Measurements from ENCODE around the gene PLCZ1. TPM values are rescaled to one million over a fixed set of nuclear protein-coding genes. Genes with fewer than 3 reads are reported as not detected.

The PLCZ1 gene
- total and polyA plus RNA-seq, 2 donors (not counting 3 experiments of a cell fraction or from before 2014, with no cell fraction given) = not detected

DNA sequence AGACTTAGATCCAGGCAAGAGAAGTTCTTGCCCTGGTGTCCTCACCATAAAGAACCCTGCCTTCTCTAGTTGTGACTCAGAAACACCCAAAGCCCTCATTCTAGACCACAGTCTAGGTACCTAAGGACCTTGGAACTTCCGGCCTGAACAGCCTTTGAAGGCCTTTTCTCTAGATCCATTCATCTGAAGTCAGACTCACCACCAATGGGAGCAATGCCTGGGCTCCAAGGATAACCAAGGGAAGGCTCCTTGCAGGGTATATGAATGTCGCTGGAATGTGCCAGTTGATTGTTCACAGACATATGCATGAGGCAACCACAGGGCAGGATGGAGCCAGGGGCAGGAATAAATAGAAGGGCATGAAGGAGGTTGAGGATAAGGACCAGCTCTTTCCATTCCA is 86.3 kb downstream of the PLCZ1 start:
- Histone ChIP-seq H4K20me1 (replicated peaks; ENCODE audit: control insufficient read depth, extremely low read depth, insufficient read depth, low read length) (no peaks in the 10 kb centered on the region), H3K9me1 (replicated peaks; ENCODE audit: control insufficient read depth, extremely low read depth, insufficient read depth, low read length) (no peaks in the 10 kb centered on the region), H2AFZ (ENCODE audit: low read depth, low read length) (no peak overlapping the region), H3K4me1 (ENCODE audit: control insufficient read depth, extremely low read depth, insufficient read depth, low read length) (no peaks in the 10 kb centered on the region), H3K27me3 (ENCODE audit: control insufficient read depth in 2 of 2, insufficient read depth in 2 of 2, low read length in 2 of 2) (no peaks in the 10 kb centered on the region), H3K79me2 (ENCODE audit: control insufficient read depth, insufficient read depth, low read length) (no peaks in the 10 kb centered on the region), H3K4me3 (replicated peaks in 1 of 3; ENCODE audit: insufficient read depth in 1 of 3, low read depth in 1 of 3, low read length in 3 of 3) (no peak overlapping the region), H3K4me2 (ENCODE audit: insufficient read depth, low read length) (no peak overlapping the region), H3K9me3 (replicated peaks; ENCODE audit: control insufficient read depth, insufficient read depth, low read length) (no peaks in the 10 kb centered on the region), H3K9ac (replicated peaks; ENCODE audit: extremely low read depth, insufficient read depth, low read length) (no peak overlapping the region), H3K27ac (ENCODE audit: insufficient read depth, low read depth, low read length) (no peak overlapping the region), H3K36me3 (ENCODE audit: control insufficient read depth in 2 of 2, extremely low read depth in 1 of 2, insufficient read depth in 2 of 2, low read length in 2 of 2) (no peaks in the 10 kb centered on the region)
- CTCF ChIA-PET = no interaction called here
- POLR2A ChIA-PET = no interaction called here
- no peak for FAIRE-seq
- no TSS peak for BruUV-seq (replicated peaks)
- dilution Hi-C loops (cut with MboI; ENCODE audit: extremely low pct_ligation_motif_present, low sequenced_read_pairs) (no loop called here), intact Hi-C loops (cut with micrococcal nuclease) (no loop called here)
- no peak for TF ChIP-seq JUN (IDR thresholded peaks at IDR 0.05; ENCODE audit: borderline replicate concordance, insufficient read depth, insufficient read length, low read depth)
- TF ChIP-seq, protein P1, sequence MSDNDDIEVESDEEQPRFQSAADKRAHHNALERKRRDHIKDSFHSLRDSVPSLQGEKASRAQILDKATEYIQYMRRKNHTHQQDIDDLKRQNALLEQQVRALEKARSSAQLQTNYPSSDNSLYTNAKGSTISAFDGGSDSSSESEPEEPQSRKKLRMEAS (IDR thresholded peaks at IDR 0.05; ENCODE audit: insufficient read depth, insufficient read length) = no peak
- TF ChIP-seq POLR2AphosphoS5 (IDR thresholded peaks at IDR 0.05; ENCODE audit: insufficient read depth, low read depth, low read length) = no peak
- TF ChIP-seq EZH2 (IDR thresholded peaks at IDR 0.05; ENCODE audit: borderline replicate concordance, low read depth, low read length, severe bottlenecking) = no peak
- TF ChIP-seq POLR2A (IDR thresholded peaks at IDR 0.05; ENCODE audit: low read depth, low read length) = no peak
- TF ChIP-seq FOS (IDR thresholded peaks at IDR 0.05; ENCODE audit: borderline replicate concordance, insufficient read depth, low read length) = no peak
- TF ChIP-seq, protein P2, sequence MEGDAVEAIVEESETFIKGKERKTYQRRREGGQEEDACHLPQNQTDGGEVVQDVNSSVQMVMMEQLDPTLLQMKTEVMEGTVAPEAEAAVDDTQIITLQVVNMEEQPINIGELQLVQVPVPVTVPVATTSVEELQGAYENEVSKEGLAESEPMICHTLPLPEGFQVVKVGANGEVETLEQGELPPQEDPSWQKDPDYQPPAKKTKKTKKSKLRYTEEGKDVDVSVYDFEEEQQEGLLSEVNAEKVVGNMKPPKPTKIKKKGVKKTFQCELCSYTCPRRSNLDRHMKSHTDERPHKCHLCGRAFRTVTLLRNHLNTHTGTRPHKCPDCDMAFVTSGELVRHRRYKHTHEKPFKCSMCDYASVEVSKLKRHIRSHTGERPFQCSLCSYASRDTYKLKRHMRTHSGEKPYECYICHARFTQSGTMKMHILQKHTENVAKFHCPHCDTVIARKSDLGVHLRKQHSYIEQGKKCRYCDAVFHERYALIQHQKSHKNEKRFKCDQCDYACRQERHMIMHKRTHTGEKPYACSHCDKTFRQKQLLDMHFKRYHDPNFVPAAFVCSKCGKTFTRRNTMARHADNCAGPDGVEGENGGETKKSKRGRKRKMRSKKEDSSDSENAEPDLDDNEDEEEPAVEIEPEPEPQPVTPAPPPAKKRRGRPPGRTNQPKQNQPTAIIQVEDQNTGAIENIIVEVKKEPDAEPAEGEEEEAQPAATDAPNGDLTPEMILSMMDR (IDR thresholded peaks at IDR 0.05; ENCODE audit: extremely low read depth in 1 of 2, insufficient read depth in 1 of 2, low read depth in 1 of 2, low read length in 2 of 2) = no peak
- TF ChIP-seq MYC (IDR thresholded peaks at IDR 0.05; ENCODE audit: low read depth, low read length) = no peak
- TF ChIP-seq GATA2 (IDR thresholded peaks at IDR 0.05; ENCODE audit: insufficient read depth, insufficient read length, low read depth, low read length) = no peak
- no peak for DNase-seq (ENCODE audit: low read depth, low spot score)
